ENCODE data around the gene MYOM1.
A peak's percentile ranks its signal among the peaks of the same experiment; 100 is the strongest.
"Not testable (repeated sequence)": the region's sequence is repeated elsewhere in the genome, so short reads cannot be mapped to it uniquely, and the experiment has no call there.

The MYOM1 gene

DNA sequence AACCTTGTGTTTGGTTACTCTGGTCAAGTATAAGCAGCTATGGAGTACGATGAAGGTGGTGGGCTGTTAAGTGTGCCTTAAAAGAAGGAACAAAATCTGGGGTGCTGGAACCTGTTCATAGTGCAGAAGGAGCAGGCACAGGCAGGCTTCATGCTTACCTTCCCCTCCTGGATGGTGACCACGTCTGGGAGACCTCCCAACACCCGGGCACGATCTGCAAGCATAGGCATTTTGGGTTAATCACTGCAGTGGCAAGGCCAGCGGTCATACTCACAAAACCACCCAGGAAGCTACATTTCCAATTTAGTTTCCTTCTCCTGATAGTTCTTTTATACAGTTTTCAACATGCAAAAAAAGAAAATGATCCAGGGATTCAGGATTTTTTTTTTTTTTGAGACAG is 148.1 kb downstream of the MYOM1 start:
- DNase-seq (ENCODE audit: low read depth), result no peak
- H3K4me3 ChIP-seq (ENCODE audit: low read depth, low read length), result no peak overlapping the region
- TF ChIP-seq CTCF (conservative IDR thresholded peaks at IDR 0.05; ENCODE audit: low read depth, low read length), result no peak

DNA sequence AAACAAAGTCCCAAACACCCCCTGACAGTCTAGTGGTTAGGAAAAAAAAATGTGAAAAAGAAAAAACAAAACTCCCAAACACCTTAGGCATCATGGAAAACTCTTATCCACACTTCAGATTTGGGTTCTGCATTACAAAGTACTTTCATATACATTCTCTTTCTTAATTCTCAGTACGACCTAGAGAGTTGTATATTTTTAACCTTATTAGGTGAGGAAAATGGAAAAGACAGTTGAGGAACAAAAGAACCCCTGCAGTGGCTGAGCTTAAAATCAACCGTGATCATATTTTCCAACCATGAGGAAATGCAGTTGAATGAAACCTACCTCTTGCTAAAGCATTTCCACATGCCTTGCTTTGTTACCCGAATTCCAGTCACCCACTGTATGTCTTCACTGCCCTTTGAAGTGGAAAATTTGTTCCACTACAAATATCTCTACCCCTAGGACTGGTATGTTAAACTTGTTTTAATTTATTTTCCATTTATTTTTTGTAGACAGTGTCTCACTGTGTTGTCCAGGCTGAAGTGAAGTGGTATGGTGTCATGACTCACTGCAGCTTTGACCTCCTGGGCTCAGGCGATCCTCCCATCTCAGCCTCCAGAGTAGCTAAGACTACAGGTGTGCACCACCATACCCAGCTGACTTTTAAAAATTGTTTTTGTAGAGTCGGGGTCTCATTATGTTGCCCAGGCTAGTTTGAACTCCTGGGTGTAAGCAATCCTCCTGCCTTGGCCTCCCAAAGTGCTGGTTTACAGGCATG is 149.9 kb downstream of the MYOM1 start:
- peak; percentile 16 for DNase-seq (ENCODE audit: low read depth)

DNA sequence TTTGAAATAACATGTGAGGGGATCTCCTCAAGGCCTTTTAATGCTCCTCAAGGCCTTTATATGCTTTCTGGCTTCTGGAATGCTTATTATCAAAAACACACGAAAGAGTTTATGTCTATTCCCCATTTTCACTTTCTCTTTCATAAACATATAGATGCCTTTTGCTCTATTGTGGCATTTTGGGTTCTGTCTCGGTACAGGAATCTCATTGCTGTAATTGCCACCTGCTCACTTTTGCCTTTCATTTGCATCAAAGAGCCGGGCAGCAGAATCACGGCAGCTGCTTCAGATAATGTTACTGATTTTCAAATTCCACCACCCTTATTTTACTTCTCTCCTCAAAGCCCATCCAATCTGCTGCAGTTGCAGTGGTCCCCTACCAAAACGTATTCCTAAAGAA is 152.0 kb downstream of the MYOM1 start:
- TF ChIP-seq CTCF (conservative IDR thresholded peaks at IDR 0.05; ENCODE audit: low read depth, low read length), result no peak
- H3K4me3 ChIP-seq (ENCODE audit: low read depth, low read length), result no peak overlapping the region
- DNase-seq (ENCODE audit: low read depth), result no peak

More for the DNA sequence above, 149.9 kb downstream of the MYOM1 start:
- no peak for TF ChIP-seq CTCF (conservative IDR thresholded peaks at IDR 0.05; ENCODE audit: low read depth, low read length)
- H3K4me3 ChIP-seq (ENCODE audit: low read depth, low read length), result no peak overlapping the region

DNA sequence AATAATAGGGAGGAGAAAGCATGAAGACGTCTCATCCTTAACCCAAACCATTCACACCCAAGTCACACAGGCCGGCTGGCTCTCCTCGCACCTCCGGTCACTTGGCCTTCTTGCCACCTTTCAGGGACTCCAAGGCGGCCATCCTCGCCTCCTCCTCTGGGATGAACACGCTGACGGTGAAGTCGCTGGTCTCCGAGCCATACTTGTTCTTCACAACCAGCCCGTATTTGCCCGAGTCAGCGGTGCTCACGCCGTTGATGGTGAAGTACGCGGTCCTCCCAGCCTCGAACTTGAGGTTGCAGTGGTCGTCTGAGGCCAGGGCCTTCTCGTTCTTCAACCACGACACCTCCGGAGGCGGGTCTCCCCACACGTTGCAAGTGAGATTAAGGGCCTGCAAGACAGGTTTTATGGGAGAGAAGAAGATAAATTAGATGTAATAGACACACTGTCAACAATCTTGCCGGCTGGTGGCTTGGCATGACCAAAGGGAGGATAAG is 152.6 kb downstream of the MYOM1 start:
- H3K4me3 ChIP-seq (ENCODE audit: low read depth, low read length), result no peak overlapping the region
- no peak for DNase-seq (ENCODE audit: low read depth)
- no peak for TF ChIP-seq CTCF (conservative IDR thresholded peaks at IDR 0.05; ENCODE audit: low read depth, low read length)

- no peak for DNase-seq (ENCODE audit: low read depth)
- no peak for TF ChIP-seq CTCF (conservative IDR thresholded peaks at IDR 0.05; ENCODE audit: low read depth, low read length)
- no peak overlapping the region for H3K4me3 ChIP-seq (ENCODE audit: low read depth, low read length)
Measured at GRCh38 chr18:3066341-3067110, 153.2 kb downstream of the MYOM1 start.

- DNase-seq (ENCODE audit: low read depth); H3K4me3 ChIP-seq (ENCODE audit: low read depth, low read length): not testable (repeated sequence)
Measured at GRCh38 chr18:3063766-3064165, 156.0 kb downstream of the MYOM1 start.

DNA sequence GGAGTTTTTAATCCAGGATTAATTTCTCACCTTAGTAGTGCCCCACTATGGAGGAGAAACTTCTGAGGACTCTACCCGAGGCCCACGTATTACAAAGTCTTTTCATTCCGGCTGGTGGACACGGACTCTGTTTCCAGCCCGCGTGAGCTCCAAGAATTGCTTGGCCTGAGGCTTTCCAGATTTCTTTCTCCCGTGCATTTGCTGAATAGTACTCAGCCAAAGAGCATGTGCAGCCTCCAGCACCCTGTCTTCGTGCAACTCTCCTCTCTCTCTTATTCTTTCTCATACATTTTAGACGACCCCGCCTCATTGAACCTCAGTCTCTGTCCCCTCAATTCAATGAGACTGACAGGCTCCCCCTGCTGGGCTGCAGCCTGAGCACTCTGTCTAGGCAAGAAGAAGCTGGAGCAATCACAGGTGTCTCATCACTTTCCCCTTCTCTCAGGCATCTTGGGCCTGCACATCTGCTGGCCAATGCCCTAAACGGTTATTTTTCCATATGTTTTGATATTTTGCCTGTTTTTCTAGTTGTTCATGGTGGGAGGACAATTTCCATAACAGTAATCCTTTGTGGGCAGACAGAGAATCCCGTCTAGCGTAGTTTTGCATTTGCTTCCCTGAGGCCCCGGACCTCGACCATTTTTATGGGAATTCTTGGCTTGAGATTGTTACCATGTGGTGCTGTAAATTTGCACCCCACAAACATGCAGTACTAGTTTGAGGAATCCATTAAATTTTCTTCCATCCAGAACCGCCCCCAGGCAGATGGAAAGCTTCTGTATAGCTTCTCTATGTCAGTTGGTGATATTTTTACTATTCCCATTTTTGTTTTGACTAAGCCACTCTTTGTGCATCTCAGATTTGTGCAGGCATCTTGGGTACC is 156.7 kb downstream of the MYOM1 start:
- no peak overlapping the region for H3K4me3 ChIP-seq (ENCODE audit: low read depth, low read length)
- peak; percentile 94 for TF ChIP-seq CTCF (conservative IDR thresholded peaks at IDR 0.05; ENCODE audit: low read depth, low read length)
- DNase-seq (ENCODE audit: low read depth), result peak; percentile 56

Measured in choroid plexus epithelial cell (primary cell).